T-helper 2 cell treated with Interferon-gamma antibody and Interleukin-4, amounts not matched to agents 100 ng/mL and 5 ng/mL, for 36 hours (primary cell): Measurements from ENCODE around the gene FRAS1. TPM values are rescaled to one million over a fixed set of nuclear protein-coding genes. Genes with fewer than 3 reads are reported as not detected.
"Not testable (repeated sequence)": the region's sequence is repeated elsewhere in the genome, so short reads cannot be mapped to it uniquely, and the experiment has no call there.

ENCODE experiments used
- intact Hi-C: fragments of 100-400 bp; cut with micrococcal nuclease; formaldehyde crosslinking; loops from one replicate; pipeline ENCODE4 v1.15.1; 2023
- total RNA-seq: library from RNA; stranded (reverse); gene quantifications from 2 replicates; pipeline ENCODE4 v1.2.3, GENCODE V29; 2022

The FRAS1 gene
- total RNA-seq, 1 donor from 2014 or later = not detected

GRCh38 chr4:78099058-78099457 lies 41.9 kb downstream of the FRAS1 start:
- intact Hi-C loops = no loop called here

GRCh38 chr4:78100060-78100459 lies 42.9 kb downstream of the FRAS1 start:
- intact Hi-C loops = no loop called here

- intact Hi-C loops = no loop called here
Measured at GRCh38 chr4:78119698-78120097, 62.6 kb downstream of the FRAS1 start.

GRCh38 chr4:78120144-78120880 lies 63.2 kb downstream of the FRAS1 start:
- intact Hi-C loops = no loop called here

GRCh38 chr4:78121338-78121904 lies 64.3 kb downstream of the FRAS1 start:
- intact Hi-C loops = no loop called here

- intact Hi-C loops = not testable (repeated sequence)
Measured at GRCh38 chr4:78125834-78126331, 68.8 kb downstream of the FRAS1 start.

GRCh38 chr4:78129383-78130108 lies 72.4 kb downstream of the FRAS1 start:
- intact Hi-C loops = no loop called here

- intact Hi-C loops = no loop called here
Measured at GRCh38 chr4:78131403-78131802, 74.3 kb downstream of the FRAS1 start.

GRCh38 chr4:78136109-78137081 lies 79.3 kb downstream of the FRAS1 start:
- intact Hi-C loops = no loop called here

GRCh38 chr4:78137532-78137931 lies 80.4 kb downstream of the FRAS1 start:
- intact Hi-C loops = no loop called here

- intact Hi-C loops = no loop called here
Measured at GRCh38 chr4:78138252-78138651, 81.1 kb downstream of the FRAS1 start.

GRCh38 chr4:78143634-78144033 lies 86.5 kb downstream of the FRAS1 start:
- intact Hi-C loops = no loop called here

- intact Hi-C loops = no loop called here
Measured at GRCh38 chr4:78145008-78145407, 87.9 kb downstream of the FRAS1 start.

GRCh38 chr4:78145622-78146021 lies 88.5 kb downstream of the FRAS1 start:
- intact Hi-C loops = no loop called here

- intact Hi-C loops = no loop called here
Measured at GRCh38 chr4:78149751-78150542, 92.8 kb downstream of the FRAS1 start.

- intact Hi-C loops = no loop called here
Measured at GRCh38 chr4:78150543-78150864, 93.4 kb downstream of the FRAS1 start.

GRCh38 chr4:78152795-78153194 lies 95.7 kb downstream of the FRAS1 start:
- intact Hi-C loops = no loop called here

GRCh38 chr4:78154972-78155590 lies 98.0 kb downstream of the FRAS1 start:
- intact Hi-C loops = no loop called here

GRCh38 chr4:78155616-78156105 lies 98.5 kb downstream of the FRAS1 start:
- intact Hi-C loops = no loop called here

GRCh38 chr4:78156520-78156919 lies 99.4 kb downstream of the FRAS1 start:
- intact Hi-C loops = no loop called here
